A549 (cell line): Measurements from ENCODE around the gene TNIK. TPM values are rescaled to one million over a fixed set of nuclear protein-coding genes. Genes with fewer than 3 reads are reported as not detected.
A peak's percentile ranks its signal among the peaks of the same experiment; 100 is the strongest.

Experiments used
- ATAC-seq, 2 experiments: fragments of 200-7000 bp in 1 of 2; fragments of >200 bp in 1 of 2; cut with Nextera tagmentation in 1 of 2; cut with Tn5 transposase in 1 of 2; 3 replicates each; pipeline versions ENCODE4 v1.8.0 to v1.9.1; 2018 to 2020; ENCODE audit warnings: mild to moderate bottlenecking in 1 of 2, moderate library complexity in 1 of 2
- CTCF ChIA-PET: fragments of 300-600 bp; sonication (Branson Sonifier 250); formaldehyde crosslinking; extraction: SDS; loops from one replicate; lab custom pipeline; 2021; ENCODE audit warnings: antibody characterized with exemption, inconsistent platforms; lab: Yijun Ruan, JAX
- POLR2A ChIA-PET: fragments of 350-600 bp; formaldehyde crosslinking; extraction: SDS; loops from one replicate; lab custom pipeline; 2021; ENCODE audit warnings: antibody characterized with exemption, inconsistent platforms; lab: Yijun Ruan, JAX
- DNase-seq, 2 experiments: peaks; one replicate each; pipeline versions ENCODE4 v3.0.0 to v3.0.0-alpha.2; 2011 to 2016; ENCODE audit warnings: low read depth in 1 of 2, low spot score in 1 of 2
- FAIRE-seq: peaks from 2 replicates; lab custom pipeline; 2011; peaks lifted over from hg19 to GRCh38; lab: Jason Lieb, UNC
- H3K27ac ChIP-seq, 2 experiments: fragments of >200 bp; sonication (Bioruptor Twin); formaldehyde crosslinking; 3 replicates each; pipeline ENCODE4 v1.5.1; 2016 to 2017
- H3K4me1 ChIP-seq: fragments of >200 bp; sonication (Bioruptor Twin); formaldehyde crosslinking; 3 replicates; pipeline ENCODE4 v1.6.1; 2016
- H3K4me2 ChIP-seq: fragments of >200 bp; sonication (Bioruptor Twin); formaldehyde crosslinking; 3 replicates; pipeline ENCODE4 v1.6.1; 2016
- H3K4me3 ChIP-seq: fragments of >200 bp; sonication (Bioruptor Twin); formaldehyde crosslinking; 3 replicates; pipeline ENCODE4 v1.5.1; 2016
- H3K9me3 ChIP-seq: fragments of >200 bp; sonication (Bioruptor Twin); formaldehyde crosslinking; 3 replicates; pipeline ENCODE4 v1.6.1; 2016
- EP300 ChIP-seq, 2 experiments: fragments of >200 bp; sonication (Bioruptor Twin); formaldehyde crosslinking; IDR thresholded peaks; 2 replicates in 1 of 2; 3 replicates in 1 of 2; pipeline ENCODE4 v1.6.1; 2016 to 2017
- HDAC2 ChIP-seq: fragments of 200-600 bp; sonication (generic); IDR thresholded peaks from 2 replicates; pipeline ENCODE4 v1.6.1; 2016
- HOXA7 ChIP-seq: fragments of 250-450 bp; sonication (Bioruptor Pico); IDR thresholded peaks from 2 replicates; pipeline ENCODE4 v1.5.0; 2020; ENCODE audit warnings: mild to moderate bottlenecking, moderate library complexity
- JUN ChIP-seq, 2 experiments: fragments of >200 bp; sonication (Bioruptor Twin); formaldehyde crosslinking; IDR thresholded peaks; 2 replicates in 1 of 2; 3 replicates in 1 of 2; pipeline ENCODE4 v1.6.1; 2016 to 2017
- JUNB ChIP-seq: fragments of >200 bp; sonication (Bioruptor Twin); formaldehyde crosslinking; IDR thresholded peaks from 2 replicates; pipeline ENCODE4 v1.6.1; 2016
- MYC ChIP-seq: IDR thresholded peaks from 2 replicates; pipeline ENCODE4 v1.6.1; 2012; ENCODE audit warnings: mild to moderate bottlenecking, inconsistent platforms, low read length, improper control_type of control experiment, borderline replicate concordance
- PHF8 ChIP-seq: fragments of 200-600 bp; sonication (generic); IDR thresholded peaks from 2 replicates; pipeline ENCODE4 v1.6.1; 2016; ENCODE audit warnings: low read depth, mild to moderate bottlenecking, antibody characterized with exemption, moderate library complexity, borderline replicate concordance
- POLR2AphosphoS2 ChIP-seq: conservative IDR thresholded peaks from 2 replicates; pipeline ENCODE4 v1.6.1; 2012; ENCODE audit warnings: low read length, improper control_type of control experiment, inconsistent platforms
- RAD21 ChIP-seq, 2 experiments: fragments of >200 bp in 1 of 2; sonication (Bioruptor Twin) in 1 of 2; formaldehyde crosslinking in 1 of 2; IDR thresholded peaks in 1 of 2; conservative IDR thresholded peaks in 1 of 2; 2 replicates in 1 of 2; 3 replicates in 1 of 2; pipeline ENCODE4 v1.6.1; 2012 to 2018; ENCODE audit warnings: inconsistent platforms in 1 of 2
- RARB ChIP-seq: fragments of 250-450 bp; sonication (Bioruptor Pico); IDR thresholded peaks from 2 replicates; pipeline ENCODE4 v1.8.0; 2021; ENCODE audit warnings: mild to moderate bottlenecking, moderate library complexity
- RFX5 ChIP-seq: fragments of 450-650 bp; IDR thresholded peaks from 2 replicates; pipeline ENCODE4 v1.7.1; 2014; ENCODE audit warnings: antibody characterized with exemption, mild to moderate bottlenecking, moderate library complexity
- ZC3H11A ChIP-seq: fragments of 450-650 bp; IDR thresholded peaks from 2 replicates; pipeline ENCODE4 v1.6.1; 2014; ENCODE audit warnings: antibody characterized with exemption, mild to moderate bottlenecking
- WGBS: methylation state at CpG from one replicate; pipeline ENCODE4 v1.1.6; 2017; ENCODE audit errors: missing lambda C conversion rate; 5-methylcytosine and 5-hydroxymethylcytosine counted together
- polyA plus RNA-seq, 4 experiments: library from polyadenylated mRNA; depleted of rRNA in 3 of 4; stranded (reverse); fragments of >200 nt; fragmentation: RNase III in 1 of 4; extraction: RNeasy Plus Mini Kit Qiagen cat#74134 plus additional on column Dnase treatment in 1 of 4; gene quantifications; 2 replicates in 3 of 4; 3 replicates in 1 of 4; pipeline ENCODE4 v1.2.3, GENCODE V29; 2011 to 2017
- TF ChIP-seq, protein P1 (sequence below): IDR thresholded peaks from 2 replicates; pipeline ENCODE4 v1.6.1; 2012
- TF ChIP-seq, protein P2 (sequence below): fragments of >200 bp; sonication (Bioruptor Twin); formaldehyde crosslinking; IDR thresholded peaks from 2 replicates; pipeline ENCODE4 v1.6.1; 2016
- TF ChIP-seq, protein P3 (sequence below): fragments of 250-450 bp; sonication (Bioruptor Pico); IDR thresholded peaks from 2 replicates; pipeline ENCODE4 v1.5.0; 2021; ENCODE audit warnings: mild to moderate bottlenecking, moderate library complexity, borderline replicate concordance
- TF ChIP-seq, protein P4 (sequence below): fragments of 250-450 bp; sonication (Bioruptor Pico); IDR thresholded peaks from 2 replicates; pipeline ENCODE4 v1.5.0; 2020; ENCODE audit warnings: low read depth, mild to moderate bottlenecking, moderate library complexity

TNIK gene
- polyA plus RNA-seq, 2 of the 4 experiments (the other 2 are of a cell fraction), result 1.6 to 1.8 TPM

DNA sequence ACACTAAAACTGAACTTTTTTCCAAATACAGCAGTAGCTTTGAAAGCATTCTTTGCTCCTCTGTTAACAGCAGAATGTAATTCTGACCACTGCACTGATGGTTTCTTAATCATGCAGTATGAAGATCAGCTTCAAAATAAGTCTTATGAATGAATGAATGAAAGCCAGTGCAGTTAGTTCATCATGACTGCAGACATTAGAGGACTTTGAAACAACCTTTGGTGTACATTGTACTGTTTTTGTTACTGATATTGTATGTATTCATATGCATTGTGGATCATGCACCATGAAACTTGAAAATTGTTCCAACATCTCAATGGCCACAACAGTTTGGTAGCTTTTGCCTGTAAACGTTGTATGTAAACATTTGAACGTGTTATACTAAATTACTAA, 1.3 kb upstream of the TNIK start:
- DNase-seq (no peak), FAIRE-seq (no peak), ATAC-seq (no peak)
- 0 out of 3 replicates have a peak, but pooled peaks cover 6% of the 10 kb centered on the region for H3K4me1 ChIP-seq
- ChIA-PET CTCF (interaction anchor here (0.8 to 1.1 kb wide), 2 partner anchors 105 to 296 kb away, joined by 3 to 4 read pairs; no protein-coding TSS in a partner anchor), POLR2A (no interaction called here)
- H3K9me3 ChIP-seq, result no peaks in the 10 kb centered on the region
- peak overlapping the region; percentile 67 to 83 for H3K27ac ChIP-seq
- H3K4me3 ChIP-seq, result peak overlapping the region; percentile 87
- TF ChIP-seq RARB (no peak), HOXA7 (CRISPR knock-in tag) (no peak), HDAC2 (no peak), EP300 (IDR thresholded peaks at IDR 0.05) (no peak), POLR2AphosphoS2 (no peak), RAD21 (conservative IDR thresholded peaks at IDR 0.05 in 1 of 2, IDR thresholded peaks at IDR 0.05 in 1 of 2) (no peak), RFX5 (no peak), MYC (no peak), JUNB (no peak), JUN (IDR thresholded peaks at IDR 0.05) (no peak), ZC3H11A (no peak)
- TF ChIP-seq, protein P1, sequence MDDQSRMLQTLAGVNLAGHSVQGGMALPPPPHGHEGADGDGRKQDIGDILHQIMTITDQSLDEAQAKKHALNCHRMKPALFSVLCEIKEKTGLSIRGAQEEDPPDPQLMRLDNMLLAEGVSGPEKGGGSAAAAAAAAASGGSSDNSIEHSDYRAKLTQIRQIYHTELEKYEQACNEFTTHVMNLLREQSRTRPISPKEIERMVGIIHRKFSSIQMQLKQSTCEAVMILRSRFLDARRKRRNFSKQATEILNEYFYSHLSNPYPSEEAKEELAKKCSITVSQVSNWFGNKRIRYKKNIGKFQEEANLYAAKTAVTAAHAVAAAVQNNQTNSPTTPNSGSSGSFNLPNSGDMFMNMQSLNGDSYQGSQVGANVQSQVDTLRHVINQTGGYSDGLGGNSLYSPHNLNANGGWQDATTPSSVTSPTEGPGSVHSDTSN, result no peak
- TF ChIP-seq, protein P2, sequence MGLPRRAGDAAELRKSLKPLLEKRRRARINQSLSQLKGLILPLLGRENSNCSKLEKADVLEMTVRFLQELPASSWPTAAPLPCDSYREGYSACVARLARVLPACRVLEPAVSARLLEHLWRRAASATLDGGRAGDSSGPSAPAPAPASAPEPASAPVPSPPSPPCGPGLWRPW, result no peak
- TF ChIP-seq, protein P3, sequence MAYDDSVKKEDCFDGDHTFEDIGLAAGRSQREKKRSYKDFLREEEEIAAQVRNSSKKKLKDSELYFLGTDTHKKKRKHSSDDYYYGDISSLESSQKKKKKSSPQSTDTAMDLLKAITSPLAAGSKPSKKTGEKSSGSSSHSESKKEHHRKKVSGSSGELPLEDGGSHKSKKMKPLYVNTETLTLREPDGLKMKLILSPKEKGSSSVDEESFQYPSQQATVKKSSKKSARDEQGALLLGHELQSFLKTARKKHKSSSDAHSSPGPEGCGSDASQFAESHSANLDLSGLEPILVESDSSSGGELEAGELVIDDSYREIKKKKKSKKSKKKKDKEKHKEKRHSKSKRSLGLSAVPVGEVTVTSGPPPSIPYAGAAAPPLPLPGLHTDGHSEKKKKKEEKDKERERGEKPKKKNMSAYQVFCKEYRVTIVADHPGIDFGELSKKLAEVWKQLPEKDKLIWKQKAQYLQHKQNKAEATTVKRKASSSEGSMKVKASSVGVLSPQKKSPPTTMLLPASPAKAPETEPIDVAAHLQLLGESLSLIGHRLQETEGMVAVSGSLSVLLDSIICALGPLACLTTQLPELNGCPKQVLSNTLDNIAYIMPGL (CRISPR knock-in tag), result no peak
- H3K4me2 ChIP-seq, result peak overlapping the region; percentile 74
- WGBS, result 38% methylated on average over 2 of the region's 2 CpGs

DNA sequence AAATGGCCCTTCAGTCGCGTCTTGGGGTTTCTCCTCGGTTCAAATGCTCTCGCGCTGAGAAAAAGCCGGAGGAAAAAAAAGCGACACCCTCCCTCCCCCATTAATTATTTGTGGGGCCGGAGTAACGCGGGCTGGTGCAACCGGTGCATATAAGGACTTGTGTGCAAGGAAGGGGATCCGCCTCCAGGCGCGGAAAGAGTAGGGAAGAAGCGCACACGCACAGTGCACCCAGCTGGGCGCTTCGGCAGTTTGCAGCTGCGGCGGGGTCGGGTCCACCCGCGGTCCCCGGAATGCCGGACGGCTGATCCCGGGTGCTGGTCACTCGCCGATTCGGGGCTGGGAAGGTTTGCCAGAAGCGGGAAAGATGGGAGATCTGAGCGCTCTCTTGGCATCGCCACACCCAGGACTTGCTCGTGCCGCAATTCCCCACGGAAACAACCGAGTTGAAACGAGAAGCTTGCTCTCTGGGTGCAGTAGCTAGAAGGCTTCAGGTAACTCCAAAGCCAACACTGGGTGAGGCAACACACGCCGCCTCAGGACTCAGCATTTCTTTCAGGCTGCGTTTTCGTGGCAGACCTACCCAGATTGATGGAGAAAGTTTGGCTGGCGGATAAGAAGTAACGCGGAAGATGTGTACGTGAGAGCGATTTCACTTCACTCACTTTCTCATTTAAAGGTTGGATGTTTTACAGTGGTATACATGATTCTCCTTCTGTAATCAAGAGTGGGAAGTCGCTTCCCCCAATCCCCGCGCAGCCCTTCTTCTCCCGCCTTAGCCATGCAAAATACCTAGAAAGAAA, 720 bp upstream of the TNIK start:
- 4% methylated on average over 34 of the region's 51 CpGs for WGBS
- peak overlapping the region; percentile 74 for H3K4me2 ChIP-seq
- POLR2A ChIA-PET, result interaction anchor here (0.6 kb wide), 1 partner anchor 77 kb away, joined by 7 read pairs; no protein-coding TSS in a partner anchor
- CTCF ChIA-PET, result interaction anchor here (0.6 to 1.1 kb wide), 4 partner anchors 15 to 296 kb away, joined by 3 to 4 read pairs (median 3); no protein-coding TSS in a partner anchor
- peak overlapping the region; percentile 87 for H3K4me3 ChIP-seq
- DNase-seq (peak; percentile 25 to 50), FAIRE-seq (no peak), ATAC-seq (peak; percentile 76)
- 0 out of 3 replicates have a peak, but pooled peaks cover 6% of the 10 kb centered on the region for H3K4me1 ChIP-seq
- no peaks in the 10 kb centered on the region for H3K9me3 ChIP-seq
- H3K27ac ChIP-seq, result peak overlapping the region; percentile 67 to 83
- 0 out of 2 replicates have a peak, but pooled peaks have one; percentile 14 for TF ChIP-seq PHF8
- TF ChIP-seq, protein P4, sequence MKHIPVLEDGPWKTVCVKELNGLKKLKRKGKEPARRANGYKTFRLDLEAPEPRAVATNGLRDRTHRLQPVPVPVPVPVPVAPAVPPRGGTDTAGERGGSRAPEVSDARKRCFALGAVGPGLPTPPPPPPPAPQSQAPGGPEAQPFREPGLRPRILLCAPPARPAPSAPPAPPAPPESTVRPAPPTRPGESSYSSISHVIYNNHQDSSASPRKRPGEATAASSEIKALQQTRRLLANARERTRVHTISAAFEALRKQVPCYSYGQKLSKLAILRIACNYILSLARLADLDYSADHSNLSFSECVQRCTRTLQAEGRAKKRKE, result no peak
